ENCODE measurements around the gene FXYD6.

- TF ChIP-seq GATA3 (IDR thresholded peaks at IDR 0.05; ENCODE audit: low read depth, low read length) = no peak
- TF ChIP-seq GATA2 (IDR thresholded peaks at IDR 0.05; ENCODE audit: low read depth, low read length) = no peak
These were observed 84.2 kb downstream of the FXYD6 start for GRCh38 chr11:117792241-117792640.
